H9 (cell line): ENCODE data around the gene PDE5A. TPM values are rescaled to one million over a fixed set of nuclear protein-coding genes. Genes with fewer than 3 reads are reported as not detected.

Experiments used
- DNase-seq: peaks from one replicate; pipeline ENCODE4 v3.0.0-alpha.2; 2017
- H2AFZ ChIP-seq: one replicate; pipeline ENCODE4 v1.6.1; 2013; ENCODE audit warnings: mild to moderate bottlenecking, low read length, control low read depth, moderate library complexity
- H2AK5ac ChIP-seq: 2 replicates; pipeline ENCODE4 v1.6.1; 2013; ENCODE audit warnings: low read length, control low read depth, mixed read lengths; ENCODE audit not compliant: insufficient read length
- H2BK120ac ChIP-seq: one replicate; pipeline ENCODE4 v1.6.1; 2013; ENCODE audit warnings: low read depth, mild to moderate bottlenecking, low read length, control low read depth, inconsistent platforms; ENCODE audit not compliant: poor library complexity, severe bottlenecking
- H2BK12ac ChIP-seq: 2 replicates; pipeline ENCODE4 v1.6.1; 2013; ENCODE audit warnings: low read length, control low read depth, mixed read lengths, low read depth; ENCODE audit not compliant: insufficient read length
- H2BK15ac ChIP-seq: 2 replicates; pipeline ENCODE4 v1.6.1; 2013; ENCODE audit warnings: low read depth, low read length, control low read depth
- H2BK20ac ChIP-seq: one replicate; pipeline ENCODE4 v1.6.1; 2013; ENCODE audit warnings: low read depth, mild to moderate bottlenecking, low read length, control low read depth, inconsistent platforms; ENCODE audit not compliant: poor library complexity, severe bottlenecking
- H2BK5ac ChIP-seq: 2 replicates; pipeline ENCODE4 v1.6.1; 2013; ENCODE audit warnings: low read length, control low read depth, mixed read lengths; ENCODE audit not compliant: insufficient read length
- H3K14ac ChIP-seq: 2 replicates; pipeline ENCODE4 v1.6.1; 2013; ENCODE audit warnings: low read length, control low read depth; ENCODE audit not compliant: insufficient read depth
- H3K18ac ChIP-seq: 2 replicates; pipeline ENCODE4 v1.6.1; 2013; ENCODE audit warnings: low read depth, mild to moderate bottlenecking, mixed read lengths, low read length, control low read depth; ENCODE audit not compliant: insufficient read length
- H3K23ac ChIP-seq: 2 replicates; pipeline ENCODE4 v1.6.1; 2013; ENCODE audit warnings: low read length, control low read depth, mixed read lengths, low read depth; ENCODE audit not compliant: insufficient read length
- H3K23me2 ChIP-seq: 2 replicates; pipeline ENCODE4 v1.6.1; 2013; ENCODE audit warnings: low read depth, mild to moderate bottlenecking, mixed read lengths, low read length, control low read depth; ENCODE audit not compliant: insufficient read length, poor library complexity, severe bottlenecking
- H3K27ac ChIP-seq: 2 replicates; pipeline ENCODE4 v1.5.1; 2013; ENCODE audit warnings: low read length, control low read depth, mixed read lengths, low read depth; ENCODE audit not compliant: insufficient read length
- H3K27me3 ChIP-seq: 2 replicates; pipeline ENCODE4 v1.6.1; 2013; ENCODE audit warnings: low read length, control low read depth, inconsistent platforms; ENCODE audit not compliant: insufficient read depth
- H3K4ac ChIP-seq: 2 replicates; pipeline ENCODE4 v1.6.1; 2013; ENCODE audit warnings: low read depth, mild to moderate bottlenecking, control low read depth, inconsistent platforms, low read length, moderate library complexity
- H3K4me1 ChIP-seq: 2 replicates; pipeline ENCODE4 v1.6.1; 2013; ENCODE audit warnings: low read length, control low read depth, inconsistent platforms; ENCODE audit not compliant: insufficient read depth
- H3K4me2 ChIP-seq: 2 replicates; pipeline ENCODE4 v1.6.1; 2013; ENCODE audit warnings: low read length, control low read depth, mixed read lengths; ENCODE audit not compliant: insufficient read length, insufficient read depth
- H3K56ac ChIP-seq: 2 replicates; pipeline ENCODE4 v1.6.1; 2013; ENCODE audit warnings: low read depth, mild to moderate bottlenecking, mixed read lengths, low read length, control low read depth; ENCODE audit not compliant: insufficient read length
- H3K79me1 ChIP-seq: 2 replicates; pipeline ENCODE4 v1.6.1; 2013; ENCODE audit warnings: low read depth, mild to moderate bottlenecking, moderate library complexity, low read length, control low read depth, inconsistent platforms; ENCODE audit not compliant: insufficient read depth, poor library complexity, severe bottlenecking
- H3K79me2 ChIP-seq: 2 replicates; pipeline ENCODE4 v1.6.1; 2013; ENCODE audit warnings: low read length, control low read depth, inconsistent platforms; ENCODE audit not compliant: insufficient read depth
- H3K9ac ChIP-seq: 2 replicates; pipeline ENCODE4 v1.6.1; 2013; ENCODE audit warnings: low read length, control low read depth, mixed read lengths; ENCODE audit not compliant: insufficient read length; ENCODE audit errors: extremely low read depth
- H3K9me3 ChIP-seq: one replicate; pipeline ENCODE4 v1.6.1; 2013; ENCODE audit warnings: low read depth, low read length, inconsistent platforms; ENCODE audit not compliant: control insufficient read depth
- H3T11ph ChIP-seq: one replicate; pipeline ENCODE4 v1.6.1; 2013; ENCODE audit warnings: mild to moderate bottlenecking, low read length, control low read depth, inconsistent platforms
- H4K20me1 ChIP-seq: one replicate; pipeline ENCODE4 v1.6.1; 2013; ENCODE audit not compliant: control insufficient read depth, insufficient read length, insufficient read depth
- H4K5ac ChIP-seq: 2 replicates; pipeline ENCODE4 v1.6.1; 2013; ENCODE audit warnings: low read depth, mild to moderate bottlenecking, mixed read lengths, low read length, control low read depth; ENCODE audit not compliant: insufficient read length
- H4K8ac ChIP-seq: replicated peaks from 2 replicates; pipeline ENCODE4 v1.6.1; 2013; ENCODE audit warnings: low read length, control low read depth, mixed read lengths, low read depth; ENCODE audit not compliant: insufficient read length
- H4K91ac ChIP-seq: 2 replicates; pipeline ENCODE4 v1.6.1; 2013; ENCODE audit warnings: low read depth, mild to moderate bottlenecking, moderate library complexity, mixed read lengths, low read length, control low read depth; ENCODE audit not compliant: insufficient read length
- H3K27ac Mint-ChIP-seq, 3 experiments: 2 replicates in 2 of 3; 3 replicates in 1 of 3; pipeline ENCODE4 v1.8.0; 2020 to 2021; ENCODE audit warnings: mixed read lengths in 3 of 3, mild to moderate bottlenecking in 1 of 3, moderate library complexity in 1 of 3
- H3K27me3 Mint-ChIP-seq: 2 replicates; pipeline ENCODE4 v1.8.0; 2021; ENCODE audit warnings: low read depth, mild to moderate bottlenecking, moderate library complexity, mixed read lengths
- H3K36me3 Mint-ChIP-seq, 3 experiments: 2 replicates in 2 of 3; 3 replicates in 1 of 3; pipeline ENCODE4 v1.8.0; 2020 to 2021; ENCODE audit warnings: low read depth in 3 of 3, mixed read lengths in 3 of 3; ENCODE audit not compliant: insufficient read depth in 1 of 3
- H3K4me1 Mint-ChIP-seq, 2 experiments: 2 replicates each; pipeline ENCODE4 v1.8.0; 2020; ENCODE audit warnings: mixed read lengths in 2 of 2
- H3K4me3 Mint-ChIP-seq, 2 experiments: 2 replicates in 1 of 2; 3 replicates in 1 of 2; pipeline ENCODE4 v1.8.0; 2020 to 2021; ENCODE audit warnings: mild to moderate bottlenecking in 2 of 2, mixed read lengths in 2 of 2, moderate library complexity in 1 of 2
- H3K9me3 Mint-ChIP-seq, 2 experiments: 2 replicates in 1 of 2; 3 replicates in 1 of 2; pipeline ENCODE4 v1.8.0; 2020; ENCODE audit warnings: mild to moderate bottlenecking in 2 of 2, mixed read lengths in 2 of 2, moderate library complexity in 1 of 2
- WGBS: extraction: QIAGEN DNeasy Blood & Tissue Kit; methylation state at CpG from one replicate; pipeline ENCODE4 v1.1.7; 2013; ENCODE audit warnings: missing lambda C conversion rate, low lambda C conversion rate, mixed read lengths; ENCODE audit not compliant: insufficient read length; ENCODE audit errors: extremely low coverage; 5-methylcytosine and 5-hydroxymethylcytosine counted together
- total RNA-seq: library from RNA; stranded (reverse); gene quantifications from 2 replicates; pipeline ENCODE4 v1.2.1, GENCODE V29; 2021
- TF ChIP-seq, protein P1 (sequence below): fragments of 200-600 bp; sonication (generic); conservative IDR thresholded peaks from 3 replicates; pipeline ENCODE4 v1.8.0; 2021; ENCODE audit warnings: antibody characterized with exemption, mild to moderate bottlenecking

The PDE5A gene
- total RNA-seq, 1 experiment from 2014 or later: 15.7 TPM

DNA sequence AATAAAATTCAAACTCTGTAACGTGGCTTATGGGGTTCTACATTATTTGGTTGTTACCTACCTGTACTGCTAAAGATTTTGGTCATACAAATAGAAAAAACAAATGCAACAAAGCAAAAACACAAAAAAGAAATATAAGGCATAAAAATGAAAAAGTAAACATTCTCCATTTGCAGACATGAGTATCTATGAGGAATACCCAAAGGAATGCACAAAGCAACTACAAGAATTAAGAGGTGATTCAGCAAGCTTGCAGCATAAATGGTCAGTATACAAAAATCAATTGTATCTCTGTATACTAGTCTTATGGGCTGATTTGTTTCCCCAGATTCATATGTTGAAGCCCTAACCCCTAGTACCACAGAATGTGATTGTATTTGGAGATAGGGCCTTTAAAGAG lies 3.6 kb upstream of the PDE5A start:
- Histone ChIP-seq H2BK12ac (no peak overlapping the region), H3K79me1 (no peaks in the 10 kb centered on the region), H3K9ac (no peak overlapping the region), H3K4me1 (no peaks in the 10 kb centered on the region; the same call in 1 of the 2 replicates), H2BK5ac (no peak overlapping the region), H3K9me3 (no peaks in the 10 kb centered on the region), H3K14ac (no peak overlapping the region), H4K91ac (no peak overlapping the region), H3K23ac (no peak overlapping the region), H2AK5ac (no peak overlapping the region), H3T11ph (no peak overlapping the region), H2BK15ac (no peak overlapping the region), H3K79me2 (no peaks in the 10 kb centered on the region), H3K56ac (no peak overlapping the region), H3K4me2 (no peak overlapping the region), H4K8ac (no peak overlapping the region), H2AFZ (no peak overlapping the region), H2BK120ac (no peak overlapping the region), H3K18ac (no peak overlapping the region), H3K27me3 (no peaks in the 10 kb centered on the region), H3K27ac (no peak overlapping the region), H3K23me2 (peaks cover 10% of the 10 kb centered on the region), H4K20me1 (no peaks in the 10 kb centered on the region), H3K4ac (no peak overlapping the region), H2BK20ac (no peak overlapping the region), H4K5ac (no peak overlapping the region)
- H3K4me3 Mint-ChIP-seq: no peak overlapping the region
- TF ChIP-seq, protein P1, sequence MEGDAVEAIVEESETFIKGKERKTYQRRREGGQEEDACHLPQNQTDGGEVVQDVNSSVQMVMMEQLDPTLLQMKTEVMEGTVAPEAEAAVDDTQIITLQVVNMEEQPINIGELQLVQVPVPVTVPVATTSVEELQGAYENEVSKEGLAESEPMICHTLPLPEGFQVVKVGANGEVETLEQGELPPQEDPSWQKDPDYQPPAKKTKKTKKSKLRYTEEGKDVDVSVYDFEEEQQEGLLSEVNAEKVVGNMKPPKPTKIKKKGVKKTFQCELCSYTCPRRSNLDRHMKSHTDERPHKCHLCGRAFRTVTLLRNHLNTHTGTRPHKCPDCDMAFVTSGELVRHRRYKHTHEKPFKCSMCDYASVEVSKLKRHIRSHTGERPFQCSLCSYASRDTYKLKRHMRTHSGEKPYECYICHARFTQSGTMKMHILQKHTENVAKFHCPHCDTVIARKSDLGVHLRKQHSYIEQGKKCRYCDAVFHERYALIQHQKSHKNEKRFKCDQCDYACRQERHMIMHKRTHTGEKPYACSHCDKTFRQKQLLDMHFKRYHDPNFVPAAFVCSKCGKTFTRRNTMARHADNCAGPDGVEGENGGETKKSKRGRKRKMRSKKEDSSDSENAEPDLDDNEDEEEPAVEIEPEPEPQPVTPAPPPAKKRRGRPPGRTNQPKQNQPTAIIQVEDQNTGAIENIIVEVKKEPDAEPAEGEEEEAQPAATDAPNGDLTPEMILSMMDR: no peak
- no peak overlapping the region for H3K27ac Mint-ChIP-seq
- H3K4me1 Mint-ChIP-seq: peaks cover 3 to 8% of the 10 kb centered on the region in 2 experiments; a peak in 1 of 4 replicates
- peaks cover 2% of the 10 kb centered on the region; the same call in 1 of the 2 replicates for H3K27me3 Mint-ChIP-seq
- DNase-seq: no peak
- H3K9me3 Mint-ChIP-seq: no peaks in the 10 kb centered on the region
- no CpG with 5 or more reads among the region's 1 CpG for WGBS
- no peaks in the 10 kb centered on the region for H3K36me3 Mint-ChIP-seq
